Measurements from ENCODE around the gene RHBDD3. TPM values are rescaled to one million over a fixed set of nuclear protein-coding genes. Genes with fewer than 3 reads are reported as not detected.

RHBDD3 gene
- total and polyA plus RNA-seq, 2 experiments from 2014 or later: 55.0 to 115 TPM

GRCh38 chr22:29211466-29211865 is 56.3 kb downstream of the RHBDD3 start (continued):
- no peak for TF ChIP-seq CTCF (conservative IDR thresholded peaks at IDR 0.05; ENCODE audit: low read depth in 2 of 2)
- TF ChIP-seq JUNB (IDR thresholded peaks at IDR 0.05; ENCODE audit: unreplicated experiment): no peak
- TF ChIP-seq, protein P1, sequence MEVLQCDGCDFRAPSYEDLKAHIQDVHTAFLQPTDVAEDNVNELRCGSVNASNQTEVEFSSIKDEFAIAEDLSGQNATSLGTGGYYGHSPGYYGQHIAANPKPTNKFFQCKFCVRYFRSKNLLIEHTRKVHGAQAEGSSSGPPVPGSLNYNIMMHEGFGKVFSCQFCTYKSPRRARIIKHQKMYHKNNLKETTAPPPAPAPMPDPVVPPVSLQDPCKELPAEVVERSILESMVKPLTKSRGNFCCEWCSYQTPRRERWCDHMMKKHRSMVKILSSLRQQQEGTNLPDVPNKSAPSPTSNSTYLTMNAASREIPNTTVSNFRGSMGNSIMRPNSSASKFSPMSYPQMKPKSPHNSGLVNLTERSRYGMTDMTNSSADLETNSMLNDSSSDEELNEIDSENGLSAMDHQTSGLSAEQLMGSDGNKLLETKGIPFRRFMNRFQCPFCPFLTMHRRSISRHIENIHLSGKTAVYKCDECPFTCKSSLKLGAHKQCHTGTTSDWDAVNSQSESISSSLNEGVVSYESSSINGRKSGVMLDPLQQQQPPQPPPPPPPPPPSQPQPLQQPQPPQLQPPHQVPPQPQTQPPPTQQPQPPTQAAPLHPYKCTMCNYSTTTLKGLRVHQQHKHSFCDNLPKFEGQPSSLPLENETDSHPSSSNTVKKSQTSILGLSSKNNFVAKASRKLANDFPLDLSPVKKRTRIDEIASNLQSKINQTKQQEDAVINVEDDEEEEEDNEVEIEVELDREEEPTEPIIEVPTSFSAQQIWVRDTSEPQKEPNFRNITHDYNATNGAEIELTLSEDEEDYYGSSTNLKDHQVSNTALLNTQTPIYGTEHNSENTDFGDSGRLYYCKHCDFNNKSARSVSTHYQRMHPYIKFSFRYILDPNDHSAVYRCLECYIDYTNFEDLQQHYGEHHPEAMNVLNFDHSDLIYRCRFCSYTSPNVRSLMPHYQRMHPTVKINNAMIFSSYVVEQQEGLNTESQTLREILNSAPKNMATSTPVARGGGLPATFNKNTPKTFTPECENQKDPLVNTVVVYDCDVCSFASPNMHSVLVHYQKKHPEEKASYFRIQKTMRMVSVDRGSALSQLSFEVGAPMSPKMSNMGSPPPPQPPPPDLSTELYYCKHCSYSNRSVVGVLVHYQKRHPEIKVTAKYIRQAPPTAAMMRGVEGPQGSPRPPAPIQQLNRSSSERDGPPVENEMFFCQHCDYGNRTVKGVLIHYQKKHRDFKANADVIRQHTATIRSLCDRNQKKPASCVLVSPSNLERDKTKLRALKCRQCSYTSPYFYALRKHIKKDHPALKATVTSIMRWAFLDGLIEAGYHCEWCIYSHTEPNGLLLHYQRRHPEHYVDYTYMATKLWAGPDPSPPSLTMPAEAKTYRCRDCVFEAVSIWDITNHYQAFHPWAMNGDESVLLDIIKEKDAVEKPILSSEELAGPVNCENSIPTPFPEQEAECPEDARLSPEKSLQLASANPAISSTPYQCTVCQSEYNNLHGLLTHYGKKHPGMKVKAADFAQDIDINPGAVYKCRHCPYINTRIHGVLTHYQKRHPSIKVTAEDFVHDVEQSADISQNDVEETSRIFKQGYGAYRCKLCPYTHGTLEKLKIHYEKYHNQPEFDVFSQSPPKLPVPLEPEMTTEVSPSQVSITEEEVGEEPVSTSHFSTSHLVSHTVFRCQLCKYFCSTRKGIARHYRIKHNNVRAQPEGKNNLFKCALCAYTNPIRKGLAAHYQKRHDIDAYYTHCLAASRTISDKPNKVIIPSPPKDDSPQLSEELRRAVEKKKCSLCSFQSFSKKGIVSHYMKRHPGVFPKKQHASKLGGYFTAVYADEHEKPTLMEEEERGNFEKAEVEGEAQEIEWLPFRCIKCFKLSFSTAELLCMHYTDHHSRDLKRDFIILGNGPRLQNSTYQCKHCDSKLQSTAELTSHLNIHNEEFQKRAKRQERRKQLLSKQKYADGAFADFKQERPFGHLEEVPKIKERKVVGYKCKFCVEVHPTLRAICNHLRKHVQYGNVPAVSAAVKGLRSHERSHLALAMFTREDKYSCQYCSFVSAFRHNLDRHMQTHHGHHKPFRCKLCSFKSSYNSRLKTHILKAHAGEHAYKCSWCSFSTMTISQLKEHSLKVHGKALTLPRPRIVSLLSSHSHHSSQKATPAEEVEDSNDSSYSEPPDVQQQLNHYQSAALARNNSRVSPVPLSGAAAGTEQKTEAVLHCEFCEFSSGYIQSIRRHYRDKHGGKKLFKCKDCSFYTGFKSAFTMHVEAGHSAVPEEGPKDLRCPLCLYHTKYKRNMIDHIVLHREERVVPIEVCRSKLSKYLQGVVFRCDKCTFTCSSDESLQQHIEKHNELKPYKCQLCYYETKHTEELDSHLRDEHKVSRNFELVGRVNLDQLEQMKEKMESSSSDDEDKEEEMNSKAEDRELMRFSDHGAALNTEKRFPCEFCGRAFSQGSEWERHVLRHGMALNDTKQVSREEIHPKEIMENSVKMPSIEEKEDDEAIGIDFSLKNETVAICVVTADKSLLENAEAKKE (CRISPR knock-in tag; IDR thresholded peaks at IDR 0.05): no peak
- TF ChIP-seq EZH2 (IDR thresholded peaks at IDR 0.05; ENCODE audit: low read depth, unreplicated experiment): no peak

DNA sequence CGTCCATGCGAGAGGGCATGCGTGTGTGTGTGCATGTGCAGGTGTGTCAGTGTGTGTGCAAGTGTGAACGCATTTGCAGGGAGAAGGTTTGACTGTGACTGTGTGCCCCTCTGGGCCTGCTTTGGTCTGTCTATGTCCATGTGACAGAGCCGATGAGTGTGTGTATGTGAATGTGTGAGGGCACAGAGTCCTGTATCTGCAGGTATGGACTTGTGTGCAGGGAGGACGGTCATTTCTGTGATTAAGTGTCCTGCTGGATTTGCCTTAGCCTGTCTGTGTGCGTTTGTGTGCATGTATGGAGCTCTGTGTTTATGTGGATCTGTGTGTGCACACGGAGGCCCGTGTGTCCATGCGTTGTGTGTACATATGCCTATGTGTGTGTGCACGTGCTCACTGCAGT is 56.7 kb downstream of the RHBDD3 start:
- Histone ChIP-seq H2AFZ (no peak overlapping the region), H3K4me3 (no peak overlapping the region), H3K27me3 (ENCODE audit: insufficient read depth) (no peaks in the 10 kb centered on the region), H3K4me1 (ENCODE audit: insufficient read depth) (peaks cover 7% of the 10 kb centered on the region; the same call in 1 of the 2 replicates), H3K4me2 (no peak overlapping the region), H4K20me1 (replicated peaks; ENCODE audit: insufficient read depth) (no peaks in the 10 kb centered on the region; the same call in 1 of the 2 replicates), H3K9me2 (ENCODE audit: insufficient read depth) (no peaks in the 10 kb centered on the region), H3K27ac (ENCODE audit: low read depth) (no peak overlapping the region), H3K79me2 (replicated peaks; ENCODE audit: insufficient read depth) (no peaks in the 10 kb centered on the region), H3F3A (replicated peaks; ENCODE audit: low read depth) (0 out of 2 replicates have a peak, but pooled peaks cover 7% of the 10 kb centered on the region), H3K36me3 (ENCODE audit: insufficient read depth) (no peaks in the 10 kb centered on the region)
- ATAC-seq (no peak), DNase-seq (ENCODE audit: low spot score) (no peak)
- H3K27ac Mint-ChIP-seq: peak overlapping the region; percentile 20; the same call in 1 of the 2 replicates
- H3K4me1 Mint-ChIP-seq: peaks cover 31% of the 10 kb centered on the region
- H3K4me3 Mint-ChIP-seq: no peak overlapping the region
- peaks cover 15% of the 10 kb centered on the region for H3K27me3 Mint-ChIP-seq (ENCODE audit: insufficient read depth, low read depth, poor library complexity)
- no peak for TF ChIP-seq CTCF (conservative IDR thresholded peaks at IDR 0.05; ENCODE audit: low read depth in 2 of 2)
- no peak for TF ChIP-seq STAT1 (IDR thresholded peaks at IDR 0.05; ENCODE audit: unreplicated experiment)
- no peak for TF ChIP-seq ZNF114 (CRISPR knock-in tag; IDR thresholded peaks at IDR 0.05)
- no peaks in the 10 kb centered on the region; the same call in 2 of the 3 replicates for H3K36me3 Mint-ChIP-seq (ENCODE audit: low read depth)
- no peaks in the 10 kb centered on the region for H3K9me3 Mint-ChIP-seq
